Brain pericyte (primary cell): ENCODE results near the gene MTHFSD.
A peak's percentile ranks its signal among the peaks of the same experiment; 100 is the strongest.

Experiments
- DNase-seq: peaks from one replicate; pipeline ENCODE4 v3.0.0-alpha.2; 2012; ENCODE audit warnings: low read depth, low spot score

The MTHFSD gene

DNA sequence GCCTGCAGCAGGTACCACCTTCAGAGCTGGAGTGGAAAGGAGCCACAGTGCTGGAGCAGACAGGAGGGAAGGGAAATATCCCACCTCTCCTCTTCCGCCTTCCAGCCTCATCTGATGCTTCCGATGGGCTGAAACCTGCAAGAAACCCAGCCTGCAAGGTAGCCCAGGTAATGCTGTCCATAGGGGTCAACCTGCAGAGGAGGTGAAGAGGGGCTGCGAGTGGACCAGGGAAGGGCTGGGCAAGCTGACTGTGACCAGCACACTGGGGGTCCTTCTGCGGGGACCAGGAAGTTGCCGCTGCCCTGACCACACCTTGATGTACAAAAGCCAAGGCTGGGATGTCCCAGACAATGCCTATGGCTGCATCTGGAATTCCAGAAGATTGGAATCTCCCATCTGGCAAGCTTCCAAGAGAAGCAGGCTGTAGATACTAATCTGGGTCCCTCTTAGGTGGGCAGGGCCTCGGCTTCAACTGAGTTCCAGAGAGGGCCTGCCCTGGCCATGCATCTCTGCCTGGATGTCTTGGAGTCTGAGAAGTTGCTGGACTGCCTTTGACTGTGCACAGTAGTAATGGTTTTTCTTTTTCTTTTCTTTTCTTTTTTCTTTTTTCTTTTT is 29.1 kb upstream of the MTHFSD start:
- no peak for DNase-seq

- no peak for DNase-seq
Measured at GRCh38 chr16:86581458-86581857, 26.4 kb upstream of the MTHFSD start.

GRCh38 chr16:86580791-86581170 is 25.7 kb upstream of the MTHFSD start:
- DNase-seq, result no peak

- DNase-seq, result no peak
Measured at GRCh38 chr16:86580063-86580790, 25.2 kb upstream of the MTHFSD start.

- no peak for DNase-seq
Measured at GRCh38 chr16:86579268-86580062, 24.4 kb upstream of the MTHFSD start.

DNA sequence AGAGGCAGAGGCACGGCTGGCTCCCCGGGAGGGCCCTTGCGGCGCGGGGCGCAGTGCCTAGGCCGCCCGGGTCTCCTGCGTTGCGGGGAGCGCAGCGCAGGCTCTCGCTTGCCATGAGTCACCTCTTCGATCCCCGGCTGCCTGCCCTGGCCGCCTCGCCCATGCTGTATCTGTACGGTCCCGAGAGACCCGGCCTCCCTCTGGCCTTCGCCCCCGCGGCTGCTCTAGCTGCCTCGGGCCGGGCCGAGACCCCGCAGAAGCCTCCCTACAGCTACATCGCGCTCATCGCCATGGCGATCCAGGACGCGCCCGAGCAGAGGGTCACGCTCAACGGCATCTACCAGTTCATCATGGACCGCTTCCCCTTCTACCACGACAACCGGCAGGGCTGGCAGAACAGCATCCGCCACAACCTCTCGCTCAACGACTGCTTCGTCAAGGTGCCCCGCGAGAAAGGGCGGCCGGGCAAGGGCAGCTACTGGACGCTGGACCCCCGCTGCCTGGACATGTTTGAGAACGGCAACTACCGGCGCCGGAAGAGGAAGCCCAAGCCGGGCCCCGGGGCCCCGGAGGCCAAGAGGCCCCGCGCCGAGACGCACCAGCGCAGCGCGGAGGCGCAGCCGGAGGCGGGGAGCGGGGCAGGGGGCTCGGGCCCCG is 23.7 kb upstream of the MTHFSD start:
- DNase-seq, result no peak

GRCh38 chr16:86578061-86578599 is 23.1 kb upstream of the MTHFSD start, which contains the start of gene FOXL1:
FOXL1 (plus strand) TSS chr16:86578549; CDS start chr16:86578724, 175 bp downstream.
- DNase-seq, result no peak

DNA sequence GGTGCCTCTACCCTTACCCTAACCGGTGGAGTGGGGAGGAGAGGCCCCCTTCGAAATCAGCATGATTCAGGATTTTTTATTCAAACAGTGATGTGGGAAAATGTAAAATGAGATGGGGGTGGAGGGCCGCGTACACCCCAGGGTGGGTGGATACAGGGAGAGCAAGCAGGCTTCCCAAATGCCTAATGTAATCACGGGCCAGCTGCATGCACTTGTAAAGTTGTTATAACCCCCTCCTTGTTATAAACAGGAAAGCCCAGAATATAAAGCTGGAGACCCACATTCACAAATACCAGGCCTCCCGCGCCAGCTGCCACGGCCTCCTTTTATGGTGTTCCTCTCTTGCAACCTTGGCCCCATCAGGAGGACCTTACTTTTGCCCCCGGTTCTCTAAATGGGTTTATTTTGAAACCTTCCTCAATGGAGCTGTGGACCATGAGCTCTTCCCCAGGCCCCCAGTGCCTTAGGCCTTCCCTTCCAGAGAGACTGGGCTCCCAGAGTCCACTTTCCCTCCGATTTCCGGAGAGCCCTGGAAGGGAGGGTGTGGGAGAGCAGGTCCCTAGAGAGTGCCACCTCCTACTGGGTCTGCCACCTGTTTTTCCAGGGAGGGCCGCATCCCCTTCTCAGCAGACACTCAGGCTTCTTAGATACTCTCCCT is 22.4 kb upstream of the MTHFSD start:
- no peak for DNase-seq

- DNase-seq, result no peak
Measured at GRCh38 chr16:86576591-86577313, 21.7 kb upstream of the MTHFSD start.

- DNase-seq, result peak; percentile 87
Measured at GRCh38 chr16:86575754-86576557, 20.9 kb upstream of the MTHFSD start.

DNA sequence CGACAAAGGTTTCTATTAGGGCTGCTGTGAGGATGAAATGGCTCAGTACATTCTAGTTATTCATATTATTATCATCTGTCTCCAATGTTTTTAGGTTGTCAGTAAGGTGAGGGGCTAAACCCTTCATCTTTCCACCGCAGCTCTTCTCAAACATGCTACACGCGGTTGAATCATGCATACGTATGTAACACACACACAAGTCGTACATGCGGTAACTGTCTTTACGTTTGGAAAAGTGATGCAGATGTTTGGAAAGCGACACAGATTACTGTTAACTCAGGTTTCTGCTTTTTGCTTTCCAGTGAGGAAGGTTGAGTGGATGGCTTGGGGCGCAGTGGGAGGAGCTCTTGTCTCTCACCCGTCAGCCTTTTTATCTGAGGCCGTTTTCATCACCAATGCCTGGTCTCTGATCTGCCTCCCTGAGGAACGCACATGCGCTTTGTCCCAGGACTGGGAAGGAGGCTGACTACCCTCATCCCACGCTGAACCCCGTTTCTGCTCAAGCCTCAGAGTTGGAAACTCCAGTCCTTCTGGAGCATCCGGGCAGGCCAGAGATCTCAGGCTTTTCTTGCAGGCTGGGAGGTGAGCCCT is 20.2 kb upstream of the MTHFSD start:
- no peak for DNase-seq

DNA sequence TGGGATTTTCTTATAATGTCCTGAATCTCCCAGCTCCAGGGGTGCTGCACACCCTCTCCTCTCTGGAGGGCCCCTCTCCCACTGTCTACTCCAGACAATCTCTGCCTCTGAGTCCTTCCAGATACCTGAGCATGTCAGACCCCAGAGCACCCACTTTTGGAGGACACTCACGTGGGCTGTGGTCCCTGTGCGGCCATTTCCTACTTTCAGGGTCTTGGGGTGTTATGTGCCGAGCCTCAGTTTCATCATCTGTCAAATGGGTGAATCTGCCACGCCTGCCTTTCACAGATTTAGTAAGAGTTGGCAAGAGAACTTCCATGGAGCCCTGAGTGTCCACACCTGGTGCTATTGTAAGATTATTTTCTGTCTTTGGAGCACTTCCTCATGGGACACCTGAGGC is 19.6 kb upstream of the MTHFSD start:
- no peak for DNase-seq

GRCh38 chr16:86573646-86574508 is 18.8 kb upstream of the MTHFSD start:
- no peak for DNase-seq

DNA sequence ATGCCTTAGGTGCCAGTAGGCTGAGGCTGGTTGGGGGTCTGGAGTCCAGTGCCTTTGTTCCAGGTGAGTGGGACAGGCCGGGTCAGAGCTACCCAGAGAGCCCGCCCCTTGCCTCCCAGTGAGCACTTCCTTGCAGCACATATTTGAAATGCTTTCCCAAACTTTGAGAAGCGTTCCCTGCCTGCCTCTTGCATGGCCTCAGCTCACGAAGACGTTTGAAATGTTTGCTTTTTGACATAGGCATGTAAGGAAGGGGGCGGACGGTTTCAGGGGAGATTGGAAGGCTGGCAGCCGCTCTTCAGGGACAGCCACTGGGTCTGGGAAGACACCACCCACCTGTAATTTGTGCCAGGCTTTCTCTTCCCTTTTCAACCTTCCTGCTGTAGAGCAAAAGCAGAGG is 18.2 kb upstream of the MTHFSD start:
- no peak for DNase-seq

DNA sequence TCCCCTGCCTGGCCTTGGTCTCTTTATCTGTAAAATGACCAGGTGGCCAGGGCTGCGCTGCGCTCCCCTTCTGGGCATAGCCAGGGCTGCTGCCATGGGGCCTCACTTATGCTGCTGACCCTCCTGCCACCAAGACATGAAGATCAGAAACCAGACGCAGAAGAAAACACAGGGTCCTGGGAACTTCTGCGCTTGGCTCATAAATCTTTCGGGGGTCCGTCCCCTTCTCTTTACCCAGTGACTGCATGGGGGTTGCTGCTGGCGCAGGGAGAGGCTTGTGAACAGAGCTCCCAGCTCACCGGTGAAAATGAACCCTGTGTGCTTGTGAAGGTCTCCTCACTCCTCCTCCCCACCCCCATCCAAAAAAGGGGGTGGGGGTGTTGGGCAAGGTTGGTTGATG is 17.6 kb upstream of the MTHFSD start:
- no peak for DNase-seq

- DNase-seq, result no peak
Measured at GRCh38 chr16:86572041-86572521, 17.0 kb upstream of the MTHFSD start.

DNA sequence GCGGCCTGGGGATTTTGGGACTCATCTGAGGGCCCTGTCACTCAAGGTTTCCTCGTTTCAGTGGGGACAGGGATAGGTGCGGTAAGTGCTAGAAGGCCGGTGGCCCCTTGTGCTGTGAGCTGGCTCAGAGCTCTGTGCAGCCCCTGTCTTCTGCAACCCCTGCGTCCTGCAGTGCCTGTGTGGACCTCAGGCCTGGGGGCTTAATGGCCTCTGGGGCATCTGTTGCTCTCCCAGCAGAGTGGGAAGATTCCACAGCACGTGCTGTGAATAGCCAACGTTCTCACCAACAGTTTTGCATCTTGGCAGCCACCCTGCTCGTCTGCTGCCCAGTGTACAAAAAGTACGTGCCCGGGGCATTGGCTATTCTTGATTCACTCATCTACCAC is 16.5 kb upstream of the MTHFSD start:
- no peak for DNase-seq
